GM18519 (cell line): Measurements from ENCODE around the gene PTH2.
"Not testable (repeated sequence)": the region's sequence is repeated elsewhere in the genome, so short reads cannot be mapped to it uniquely, and the experiment has no call there.

Experiments
- ATAC-seq: cut with Tn5 transposase; IDR thresholded peaks from one replicate; pipeline ENCODE4 v1.9.1; 2021; ENCODE audit warnings: mild to moderate bottlenecking, moderate library complexity; ENCODE audit not compliant: unreplicated experiment, low FRiP score

Gene PTH2

DNA sequence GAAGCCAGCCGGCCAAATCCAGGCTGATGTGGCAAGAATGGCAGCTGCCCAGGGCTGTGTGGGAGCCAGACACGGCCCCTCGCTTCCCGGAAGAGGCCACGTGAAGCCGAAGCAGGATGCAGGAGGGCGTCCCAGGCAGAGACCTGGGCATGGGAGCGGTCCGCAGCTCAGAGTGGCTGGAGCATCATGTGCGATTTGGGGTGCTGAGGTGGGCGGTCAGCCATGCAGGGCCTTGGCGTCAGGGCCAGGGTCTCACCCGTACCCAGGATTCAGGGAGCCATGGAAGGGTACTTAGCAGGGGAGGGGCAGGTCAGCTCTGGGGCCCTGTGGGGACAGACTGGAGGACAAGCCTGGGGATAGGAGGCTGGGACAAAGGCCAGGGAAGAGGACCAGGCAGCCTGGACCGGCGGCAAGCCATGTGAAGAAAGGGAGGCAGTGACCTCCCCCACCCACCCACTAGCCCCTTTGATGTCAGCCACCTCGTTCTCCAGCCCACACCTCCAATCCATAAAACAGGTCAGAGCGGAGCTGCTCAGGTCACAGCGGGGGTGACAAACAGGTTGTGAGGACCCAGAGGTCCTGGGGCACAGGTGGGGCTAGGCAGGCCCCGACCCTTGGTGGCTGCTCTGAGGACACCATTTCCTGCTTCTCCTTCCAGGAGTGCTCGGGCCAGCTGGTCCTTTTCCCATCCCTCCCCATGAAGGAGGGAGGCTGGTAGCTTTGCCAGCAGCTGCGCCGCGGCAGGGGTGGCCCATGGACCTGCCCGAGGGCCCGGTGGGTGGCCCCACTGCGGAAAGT lies 32.9 kb downstream of the PTH2 start:
- no peak for ATAC-seq

DNA sequence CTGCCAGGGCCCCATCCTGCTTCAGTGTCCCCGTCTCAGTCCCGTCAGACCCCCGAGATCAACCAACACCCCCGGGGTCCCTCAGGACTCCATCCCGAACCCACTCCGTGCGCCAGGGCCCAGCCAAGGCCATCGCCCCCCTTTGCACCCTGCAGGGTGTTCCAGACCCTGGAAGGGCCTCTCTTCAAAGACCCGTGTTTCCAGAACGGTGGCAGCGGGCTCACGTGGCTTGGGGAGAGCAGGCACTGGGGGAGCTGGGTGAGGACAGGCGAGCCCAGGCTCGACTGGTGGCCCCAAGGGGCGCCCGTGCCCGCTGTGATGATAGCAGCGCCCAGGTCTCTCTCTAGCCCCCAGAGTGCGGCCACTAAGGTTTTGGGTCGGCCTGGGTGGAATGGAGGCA lies 33.8 kb downstream of the PTH2 start:
- no peak for ATAC-seq

DNA sequence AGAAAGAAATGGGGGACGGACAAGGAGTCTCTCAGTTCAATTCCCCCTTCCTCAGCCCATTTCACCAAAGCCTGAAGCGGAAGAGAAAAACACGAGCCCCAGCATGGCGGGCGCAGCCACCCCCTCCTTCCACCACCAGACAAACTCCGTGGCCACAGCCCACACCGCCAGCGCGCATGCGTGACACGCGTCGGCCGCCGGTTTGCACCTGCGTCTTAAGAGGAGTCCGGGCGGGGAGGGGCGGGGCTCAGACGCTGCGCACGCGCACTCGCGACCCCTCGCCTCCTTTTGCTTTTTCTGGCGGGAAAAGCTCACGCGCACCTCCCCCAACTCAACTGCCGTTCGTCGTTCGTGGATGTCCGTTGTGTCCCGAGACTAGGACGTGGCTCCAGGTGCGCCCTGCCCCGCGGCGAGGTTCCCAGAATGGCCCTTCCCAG lies 35.3 kb downstream of the PTH2 start, which contains the start of gene KASH5:
Gene KASH5, plus strand, starts transcription at position 314 of the 437 bp plus-strand sequence. CDS start 2,635 bp downstream, outside the sequence.
- no peak for ATAC-seq

DNA sequence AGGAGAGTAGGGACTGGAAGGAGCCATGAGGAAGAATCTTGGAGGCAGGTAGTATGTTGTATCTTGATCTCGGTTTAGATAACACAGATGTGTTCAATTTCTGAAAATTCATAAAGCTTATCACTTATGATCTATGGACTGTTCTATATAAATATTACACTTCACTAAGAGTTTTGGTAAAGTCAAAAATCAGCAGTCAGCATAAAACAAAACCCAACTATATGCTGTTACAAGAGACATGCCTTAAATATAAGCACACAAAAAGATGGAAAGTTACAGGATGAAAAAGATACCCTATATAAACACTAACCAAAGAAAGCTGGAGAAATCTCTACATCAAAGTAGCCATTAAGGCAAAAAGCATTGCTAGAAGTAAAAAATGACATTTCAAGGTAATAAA lies 39.6 kb downstream of the PTH2 start:
- ATAC-seq = no peak

DNA sequence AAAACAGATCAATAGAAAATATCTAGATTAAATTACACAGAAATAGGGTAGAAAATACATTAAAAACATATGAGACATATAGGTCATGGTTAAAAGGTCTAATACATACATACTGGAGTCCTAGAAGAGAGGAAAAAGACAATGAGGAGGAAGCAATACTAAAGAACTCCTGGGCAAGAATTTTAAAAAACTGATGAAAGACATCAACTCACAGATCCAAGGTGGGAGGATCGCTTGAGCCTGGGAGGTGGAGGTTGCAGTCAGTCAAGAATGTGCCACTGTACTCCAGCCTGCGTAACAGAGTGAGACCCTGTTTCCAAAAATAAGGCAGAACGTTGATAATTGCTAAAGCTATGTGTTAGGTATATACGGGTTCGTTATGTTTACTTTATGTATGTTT lies 40.6 kb downstream of the PTH2 start:
- ATAC-seq = no peak

DNA sequence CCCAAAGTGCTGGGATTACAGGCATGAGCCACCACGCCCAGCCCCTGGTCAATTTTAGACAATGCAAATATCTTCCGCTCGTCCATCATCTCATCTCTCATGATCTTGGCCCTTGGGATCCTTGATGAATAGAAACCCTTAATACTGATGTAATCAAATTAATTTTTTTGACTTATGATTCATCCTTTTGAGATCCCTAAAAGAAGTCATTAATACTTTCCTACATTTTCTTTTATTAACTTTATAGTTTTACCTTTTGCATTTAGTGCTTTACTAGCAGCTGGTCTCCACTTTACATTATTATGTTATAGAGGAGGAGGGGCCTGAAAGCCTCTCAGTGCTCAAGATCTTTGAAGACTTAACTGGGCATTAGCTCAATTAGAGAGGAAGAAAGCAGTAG lies 42.9 kb downstream of the PTH2 start:
- no peak for ATAC-seq

DNA sequence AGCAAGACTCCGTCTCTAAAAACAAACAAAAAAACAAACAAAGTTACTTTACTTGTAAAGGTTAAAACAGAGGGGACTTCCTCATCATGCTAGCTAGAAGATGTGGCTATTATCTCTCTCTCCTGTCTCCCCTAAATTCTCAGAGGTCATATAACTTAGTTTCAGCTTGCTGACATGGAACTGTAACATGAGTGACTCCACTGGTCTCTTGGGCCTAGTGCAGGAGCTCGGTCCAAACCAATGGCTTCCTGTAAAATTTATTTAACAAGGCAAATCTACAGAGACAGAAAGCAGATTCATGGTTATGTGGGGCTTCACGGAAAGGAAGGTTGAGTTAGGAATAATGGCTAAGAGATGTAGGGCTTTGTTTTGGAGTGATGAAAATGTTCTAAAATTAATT lies 44.7 kb downstream of the PTH2 start:
- ATAC-seq = no peak

DNA sequence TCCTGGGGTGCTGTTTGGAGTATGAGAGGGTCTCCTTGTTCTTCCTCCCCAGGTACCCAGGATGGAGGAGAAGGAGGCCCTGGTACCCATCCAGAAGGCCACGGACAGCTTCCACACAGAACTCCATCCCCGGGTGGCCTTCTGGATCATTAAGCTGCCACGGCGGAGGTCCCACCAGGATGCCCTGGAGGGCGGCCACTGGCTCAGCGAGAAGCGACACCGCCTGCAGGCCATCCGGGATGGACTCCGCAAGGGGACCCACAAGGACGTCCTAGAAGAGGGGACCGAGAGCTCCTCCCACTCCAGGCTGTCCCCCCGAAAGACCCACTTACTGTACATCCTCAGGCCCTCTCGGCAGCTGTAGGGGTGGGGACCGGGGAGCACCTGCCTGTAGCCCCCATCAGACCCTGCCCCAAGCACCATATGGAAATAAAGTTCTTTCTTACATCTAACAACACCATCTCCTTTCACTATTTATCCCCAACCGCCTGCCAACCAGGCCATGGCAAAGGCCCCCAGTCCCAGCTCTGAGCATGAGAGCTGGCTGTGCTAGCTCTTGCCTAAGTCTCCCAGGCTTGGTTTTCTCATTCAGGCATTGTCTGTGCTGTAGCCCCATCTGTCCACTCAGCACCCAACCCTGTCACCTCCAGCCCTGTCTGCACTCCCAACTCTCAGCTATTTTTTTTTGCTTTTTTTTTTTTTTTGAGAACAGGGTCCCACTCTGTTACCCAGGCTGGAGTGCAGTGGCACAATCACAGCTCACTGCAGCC lies 48.4 kb downstream of the PTH2 start:
- ATAC-seq = no peak

DNA sequence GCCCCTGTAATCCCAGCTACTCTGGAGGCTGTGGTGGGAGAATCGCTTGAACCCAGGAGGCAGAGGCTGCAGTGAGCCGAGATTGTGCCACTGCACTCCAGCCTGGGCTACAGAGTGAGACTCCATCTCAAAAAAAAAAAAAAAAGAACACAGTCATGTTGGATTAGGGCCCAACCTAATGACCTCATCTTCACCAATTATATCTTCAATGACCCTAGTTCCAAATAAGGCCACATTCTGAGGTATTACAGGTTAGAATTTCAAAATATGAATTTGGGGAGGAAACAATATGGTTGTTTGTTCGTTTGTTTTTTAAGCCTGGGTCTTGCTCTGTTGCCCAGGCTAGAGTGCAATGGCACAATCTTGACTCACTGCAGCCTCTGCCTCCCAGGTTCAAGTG lies 50.1 kb downstream of the PTH2 start:
- not testable (repeated sequence) for ATAC-seq
